HG02885 (cell line): Measurements from ENCODE around the gene ZNF469.

Source experiments
- ATAC-seq: cut with Tn5 transposase; IDR thresholded peaks from one replicate; pipeline ENCODE4 v1.9.1; 2021; ENCODE audit warnings: mild to moderate bottlenecking; ENCODE audit not compliant: unreplicated experiment, poor library complexity

Gene ZNF469

GRCh38 chr16:88382491-88383400, at the start of gene ZNF469:
ZNF469 (plus strand) TSS chr16:88382959; CDS start chr16:88427471, 44,512 bp downstream.
- ATAC-seq, result no peak

- ATAC-seq, result no peak
Observed at GRCh38 chr16:88333848-88334777, 48.6 kb upstream of the ZNF469 start.

GRCh38 chr16:88334778-88335720, 47.7 kb upstream of the ZNF469 start:
- ATAC-seq, result no peak

DNA sequence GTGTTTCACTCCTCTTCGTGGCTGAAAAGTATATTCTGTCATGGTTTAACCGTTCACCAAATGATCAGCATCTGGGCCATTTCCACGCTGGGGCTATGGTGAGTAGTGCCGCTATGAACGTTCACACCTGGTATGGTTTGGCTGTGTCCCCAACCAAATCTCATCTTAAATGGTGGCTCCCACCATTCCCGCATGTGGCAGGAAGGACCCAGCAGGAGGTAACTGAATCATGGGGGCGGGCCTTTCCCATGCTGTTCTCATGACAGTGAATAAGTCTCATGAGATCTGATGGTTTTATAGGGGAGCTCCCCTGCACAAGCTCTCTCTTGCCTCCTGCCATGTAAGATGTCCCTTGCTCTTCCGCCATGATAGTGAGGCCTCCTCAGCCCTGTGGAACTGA, 45.7 kb upstream of the ZNF469 start:
- no peak for ATAC-seq

DNA sequence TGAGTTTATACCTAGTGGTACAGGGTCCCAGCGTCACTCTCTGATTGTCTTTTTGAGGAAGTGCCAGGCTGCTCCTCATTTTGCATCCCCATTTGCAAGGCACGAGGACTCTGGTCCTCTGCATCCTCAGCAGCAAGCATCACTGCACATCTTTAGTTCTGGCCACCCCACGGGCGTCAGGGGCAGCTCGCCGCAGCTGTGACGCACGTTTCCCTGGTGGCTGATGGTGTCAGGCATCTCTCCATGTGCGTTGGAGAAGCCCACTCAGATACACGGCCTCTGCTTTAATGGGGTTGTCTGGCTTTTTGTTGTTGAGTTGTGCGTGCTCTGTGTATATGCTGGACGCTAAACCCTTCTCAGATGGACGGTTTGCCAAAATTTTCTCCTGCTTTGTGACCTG, 45.2 kb upstream of the ZNF469 start:
- no peak for ATAC-seq

GRCh38 chr16:88338111-88338510, 44.6 kb upstream of the ZNF469 start:
- ATAC-seq, result no peak

DNA sequence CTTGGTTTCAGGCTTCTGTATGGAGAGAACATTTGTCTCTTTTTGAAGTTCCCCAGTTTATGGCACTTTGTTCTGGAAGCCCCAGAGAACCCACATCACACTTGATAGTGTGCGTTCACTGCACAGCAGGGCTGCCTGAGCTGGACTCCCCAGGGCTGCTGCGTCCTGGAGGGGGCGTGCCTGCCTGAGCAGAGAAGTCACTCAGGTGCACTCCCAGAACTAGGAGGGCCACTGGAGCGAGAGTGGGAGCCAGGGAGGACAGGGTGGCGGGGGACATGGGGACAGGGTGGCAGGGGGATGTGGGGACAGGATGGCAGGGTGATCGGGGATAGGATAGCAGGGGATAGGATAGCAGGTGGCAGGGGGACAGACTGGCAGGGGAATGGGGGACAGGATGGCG, 43.9 kb upstream of the ZNF469 start:
- ATAC-seq, result no peak

- ATAC-seq, result no peak
Observed at GRCh38 chr16:88339930-88340754, 42.6 kb upstream of the ZNF469 start.

- ATAC-seq, result no peak
Observed at GRCh38 chr16:88340755-88341150, 42.0 kb upstream of the ZNF469 start.

DNA sequence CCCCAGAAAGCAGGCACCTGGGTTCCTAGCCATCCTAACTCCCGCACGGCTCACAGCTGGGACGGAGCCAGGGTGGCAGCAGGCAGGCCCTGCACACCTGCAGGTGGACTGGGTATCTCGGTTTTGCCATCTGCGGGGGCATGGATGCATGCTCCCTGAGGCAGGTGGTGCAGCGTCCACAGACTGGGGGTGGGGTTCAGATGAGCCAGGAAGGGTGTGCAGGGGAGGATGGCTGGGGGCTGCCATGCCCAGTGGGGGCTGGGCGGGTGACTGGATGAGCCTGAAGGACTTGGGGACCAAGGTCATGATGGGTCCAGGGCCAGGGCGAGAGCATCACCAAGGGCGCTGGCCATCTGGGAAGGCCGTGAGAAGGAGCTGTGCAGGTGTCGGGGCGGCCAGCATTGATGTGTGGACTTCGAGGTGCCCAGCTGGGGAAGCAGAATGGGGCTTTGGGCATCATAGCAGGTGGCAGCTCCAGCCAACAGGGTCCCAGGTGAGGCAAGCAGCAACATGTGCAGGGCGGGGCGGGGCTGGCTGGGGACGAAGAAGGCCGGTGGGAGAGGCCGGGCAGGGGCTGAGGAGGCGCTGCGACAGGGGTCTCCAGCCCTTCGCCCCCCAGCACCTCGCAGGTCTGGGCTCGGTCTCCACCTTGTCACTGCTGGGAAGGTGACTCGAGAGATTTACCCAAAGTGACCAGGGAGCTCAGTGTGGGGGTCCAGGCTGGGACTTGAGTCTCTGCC, 41.0 kb upstream of the ZNF469 start:
- no peak for ATAC-seq

DNA sequence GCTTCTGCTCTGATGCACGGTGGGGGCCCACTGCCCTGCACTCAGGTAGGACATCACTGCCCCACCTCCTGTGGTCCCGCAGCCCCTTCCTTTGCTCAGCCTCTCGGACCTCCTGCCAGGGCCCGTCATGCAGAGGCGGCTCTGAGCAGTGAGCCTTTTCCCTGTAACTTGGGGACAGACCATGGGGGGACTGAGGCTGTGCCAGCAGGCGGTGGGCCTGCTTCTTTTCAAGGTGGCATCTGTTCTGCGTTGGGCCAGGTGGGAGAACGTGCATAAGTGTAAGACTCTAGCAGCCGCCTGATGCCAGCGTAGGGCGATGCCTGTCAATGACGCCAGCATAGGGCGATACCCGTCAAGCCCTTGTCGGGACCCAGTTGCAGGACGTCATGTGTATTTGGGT, 40.3 kb upstream of the ZNF469 start:
- ATAC-seq, result no peak

DNA sequence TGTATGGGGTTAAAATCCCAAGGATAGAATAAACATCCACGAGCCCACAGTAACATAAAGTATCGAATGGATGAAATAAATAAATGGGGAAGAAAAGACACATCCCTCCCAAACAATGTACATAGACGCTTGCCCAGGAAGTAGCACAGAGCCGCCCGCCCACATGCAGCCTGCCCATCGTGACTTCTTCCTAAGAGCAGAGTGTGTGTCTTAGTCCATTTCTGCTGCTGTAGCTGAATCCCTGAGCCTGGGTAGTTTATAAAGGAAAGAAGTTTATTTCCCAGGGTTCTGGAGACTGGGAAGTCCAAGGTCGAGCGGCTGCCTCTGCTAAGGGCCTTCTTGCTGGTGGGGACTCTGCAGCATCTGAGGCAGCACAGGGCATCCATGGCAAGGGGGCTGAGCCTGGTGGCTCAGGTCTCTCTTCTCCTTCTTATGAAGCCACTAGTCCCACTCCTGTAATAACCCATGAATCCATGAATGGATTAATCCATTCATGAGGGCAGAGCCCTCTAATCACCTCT, 39.4 kb upstream of the ZNF469 start:
- no peak for ATAC-seq

- no peak for ATAC-seq
Observed at GRCh38 chr16:88344411-88345030, 38.2 kb upstream of the ZNF469 start.

- no peak for ATAC-seq
Observed at GRCh38 chr16:88345031-88345720, 37.6 kb upstream of the ZNF469 start.

GRCh38 chr16:88345721-88346560, 36.8 kb upstream of the ZNF469 start:
- no peak for ATAC-seq
